GM12878 (cell line): ENCODE results near the gene PTBP3. TPM values are rescaled to one million over a fixed set of nuclear protein-coding genes. Genes with fewer than 3 reads are reported as not detected.

Experiments used
- ATAC-seq: fragments of 200-7000 bp; cut with Tn5 transposase; 3 replicates; pipeline ENCODE4 v1.9.1; 2020; ENCODE audit warnings: mild to moderate bottlenecking, moderate library complexity
- BruUV-seq: library from RNA; stranded (reverse); fragments of 400-500 nt; replicated peaks from 2 replicates; lab custom pipeline; 2021; lab: Mats Ljungman, UMichigan
- CTCF ChIA-PET: fragments of 300-600 bp; sonication (Branson Sonifier 250); formaldehyde crosslinking; extraction: SDS; loops from one replicate; lab custom pipeline; 2021; ENCODE audit warnings: inconsistent platforms; lab: Yijun Ruan, JAX
- POLR2A ChIA-PET: fragments of 350-600 bp; formaldehyde crosslinking; extraction: SDS; loops from one replicate; lab custom pipeline; 2021; ENCODE audit warnings: inconsistent platforms; lab: Charles Lee
- RAD21 ChIA-PET: fragments of 300-600 bp; sonication (Branson Sonifier 250); formaldehyde crosslinking; loops from one replicate; lab custom pipeline; 2023; ENCODE audit warnings: antibody characterized with exemption; ENCODE audit not compliant: unreplicated experiment; lab: Charles Lee
- SMC1A ChIA-PET: fragments of 300-600 bp; sonication (Branson Sonifier 250); formaldehyde crosslinking; loops from one replicate; lab custom pipeline; 2023; ENCODE audit not compliant: unreplicated experiment, uncharacterized antibody; lab: Charles Lee
- DNase-seq: peaks from one replicate; pipeline ENCODE4 v3.0.0-alpha.2; 2011; ENCODE audit warnings: low read depth, low spot score
- FAIRE-seq: peaks from 3 replicates; lab custom pipeline; 2011; peaks lifted over from hg19 to GRCh38; lab: Jason Lieb, UNC
- H2AFZ ChIP-seq: 2 replicates; pipeline ENCODE4 v1.6.0; 2011; ENCODE audit warnings: low read depth, low read length, control low read depth; ENCODE audit not compliant: control insufficient read depth
- H3K27ac ChIP-seq: 2 replicates; pipeline ENCODE4 v1.5.1; 2011; ENCODE audit warnings: control low read depth; ENCODE audit not compliant: control insufficient read depth, insufficient read depth
- H3K27me3 ChIP-seq, 2 experiments: replicated peaks in 1 of 2; 2 replicates each; pipeline versions ENCODE4 v1.6.0 to v1.6.1; 2011; ENCODE audit warnings: low read length in 1 of 2; ENCODE audit not compliant: control insufficient read depth in 2 of 2, insufficient read depth in 2 of 2
- H3K36me3 ChIP-seq, 2 experiments: 2 replicates each; pipeline ENCODE4 v1.5.1; 2011; ENCODE audit warnings: low read length in 1 of 2; ENCODE audit not compliant: control insufficient read depth in 2 of 2, insufficient read depth in 2 of 2
- H3K4me1 ChIP-seq: 2 replicates; pipeline ENCODE4 v1.6.1; 2011; ENCODE audit warnings: mild to moderate bottlenecking, low read length, moderate library complexity, mixed read lengths; ENCODE audit not compliant: control insufficient read depth, insufficient read depth
- H3K4me2 ChIP-seq: 2 replicates; pipeline ENCODE4 v1.6.0; 2011; ENCODE audit warnings: control low read depth; ENCODE audit not compliant: control insufficient read depth, insufficient read depth
- H3K4me3 ChIP-seq: fragments of 200-600 bp; sonication (generic); 2 replicates; pipeline ENCODE4 v1.5.1; 2016
- H3K79me2 ChIP-seq: 2 replicates; pipeline ENCODE4 v1.6.0; 2011; ENCODE audit warnings: low read length; ENCODE audit not compliant: control insufficient read depth, insufficient read depth
- H3K9ac ChIP-seq: 2 replicates; pipeline ENCODE4 v1.8.0; 2011; ENCODE audit warnings: low read length, control low read depth, mixed read lengths; ENCODE audit not compliant: control insufficient read depth, insufficient read depth
- H3K9me3 ChIP-seq: replicated peaks from 3 replicates; pipeline ENCODE4 v1.5.1; 2011; ENCODE audit warnings: mild to moderate bottlenecking, low read length; ENCODE audit not compliant: control insufficient read depth, insufficient read depth
- H4K20me1 ChIP-seq: 2 replicates; pipeline ENCODE4 v1.6.0; 2011; ENCODE audit not compliant: control insufficient read depth, insufficient read depth
- BACH1 ChIP-seq: fragments of 450-650 bp; IDR thresholded peaks from 2 replicates; pipeline ENCODE4 v1.6.1; 2017; ENCODE audit warnings: mild to moderate bottlenecking, borderline replicate concordance
- BCL11A ChIP-seq: IDR thresholded peaks from 2 replicates; pipeline ENCODE4 v1.6.1; 2011; ENCODE audit warnings: low read depth, low read length
- BRCA1 ChIP-seq: IDR thresholded peaks from 2 replicates; pipeline ENCODE4 v1.6.1; 2011; ENCODE audit warnings: low read depth, low read length, improper control_type of control experiment
- CBFB ChIP-seq: IDR thresholded peaks from 2 replicates; pipeline ENCODE4 v1.6.1; 2016; ENCODE audit warnings: antibody characterized with exemption, low read depth
- CHD2 ChIP-seq: IDR thresholded peaks from 2 replicates; pipeline ENCODE4 v1.6.1; 2011; ENCODE audit warnings: low read depth, low read length, improper control_type of control experiment, borderline replicate concordance
- EP300 ChIP-seq, 2 experiments: fragments of 150-350 bp in 1 of 2; IDR thresholded peaks; 2 replicates each; pipeline ENCODE4 v1.6.1; 2011 to 2012; ENCODE audit warnings: low read depth in 2 of 2, low read length in 2 of 2, borderline replicate concordance in 1 of 2, improper control_type of control experiment in 1 of 2, inconsistent platforms in 1 of 2; ENCODE audit not compliant: control insufficient read depth in 1 of 2
- ESRRA ChIP-seq: IDR thresholded peaks from 2 replicates; pipeline ENCODE4 v1.6.1; 2012; ENCODE audit warnings: mild to moderate bottlenecking, low read length, improper control_type of control experiment
- KAT2A ChIP-seq: conservative IDR thresholded peaks from 2 replicates; pipeline ENCODE4 v1.6.1; 2011; ENCODE audit warnings: low read depth, low read length; ENCODE audit not compliant: control insufficient read depth
- MAX ChIP-seq: IDR thresholded peaks from 2 replicates; pipeline ENCODE4 v1.6.1; 2012; ENCODE audit warnings: low read depth, low read length, improper control_type of control experiment
- NBN ChIP-seq: fragments of 450-650 bp; IDR thresholded peaks from 2 replicates; pipeline ENCODE4 v1.6.1; 2016
- NKRF ChIP-seq: fragments of 450-650 bp; conservative IDR thresholded peaks from 2 replicates; pipeline ENCODE4 v1.6.1; 2017; ENCODE audit warnings: mild to moderate bottlenecking, moderate library complexity
- PML ChIP-seq: IDR thresholded peaks from 2 replicates; pipeline ENCODE4 v1.6.1; 2012; ENCODE audit warnings: low read length, inconsistent platforms
- RCOR1 ChIP-seq: conservative IDR thresholded peaks from 2 replicates; pipeline ENCODE4 v1.6.1; 2012; ENCODE audit warnings: low read depth, low read length, improper control_type of control experiment
- SIN3A ChIP-seq: IDR thresholded peaks from 2 replicates; pipeline ENCODE4 v1.6.1; 2012; ENCODE audit warnings: low read depth, low read length, improper control_type of control experiment
- SIX5 ChIP-seq: IDR thresholded peaks from 2 replicates; pipeline ENCODE4 v1.6.1; 2011; ENCODE audit warnings: mild to moderate bottlenecking, low read depth, low read length, moderate library complexity; ENCODE audit not compliant: severe bottlenecking
- SRF ChIP-seq, 2 experiments: IDR thresholded peaks; 2 replicates each; pipeline ENCODE4 v1.6.1; 2011; ENCODE audit warnings: low read depth in 2 of 2, low read length in 2 of 2, mild to moderate bottlenecking in 1 of 2, moderate library complexity in 1 of 2
- ZNF687 ChIP-seq: fragments of 450-650 bp; IDR thresholded peaks from 2 replicates; pipeline ENCODE4 v1.6.1; 2017; ENCODE audit warnings: mild to moderate bottlenecking, moderate library complexity
- in situ Hi-C: fragments of 300-500 bp; cut with MboI; formaldehyde crosslinking; loops from 9 replicates; pipeline ENCODE4 v1.14.3; 2018; ENCODE audit warnings: mixed read lengths
- intact Hi-C: fragments of 100-400 bp; cut with micrococcal nuclease; formaldehyde crosslinking; loops from one replicate; pipeline ENCODE4 v1.14.2; 2022; ENCODE audit not compliant: unreplicated experiment
- polyA plus RNA-seq, 11 experiments: library from polyadenylated mRNA; depleted of rRNA in 4 of 11; unstranded in 6 of 11; stranded (reverse) in 5 of 11; fragments of >200 nt; fragmentation: Nextera tagmentation in 4 of 11; fragmentation: Illumina TruSeq in 1 of 11; extraction: Ambion mirVana in 4 of 11; extraction: Trizol in 1 of 11; gene quantifications; 1 replicate in 1 of 11; 2 replicates in 10 of 11; pipeline versions ENCODE4 v1.2.1 to v1.2.3, GENCODE V29; 2011 to 2016; ENCODE audit warnings: inconsistent platforms in 2 of 11, missing spikeins in 2 of 11, low read depth in 1 of 11
- total RNA-seq, 4 experiments: library from RNA; depleted of rRNA in 3 of 4; stranded (reverse); fragments of >200 nt in 3 of 4; fragmentation: Illumina TruSeq in 1 of 4; extraction: Trizol in 1 of 4; gene quantifications; 2 replicates each; pipeline versions ENCODE4 v1.2.1 to v1.2.3, GENCODE V29; 2013 to 2021
- TF ChIP-seq, protein P1 (sequence below): IDR thresholded peaks from 2 replicates; pipeline ENCODE4 v1.6.1; 2012; ENCODE audit warnings: low read depth, low read length, improper control_type of control experiment

Gene PTBP3
- total and polyA plus RNA-seq, 10 of the 15 experiments (the other 5 are each of a cell fraction or from before 2014, with no cell fraction given), result 12.5 to 104 (median 52.7) TPM

DNA sequence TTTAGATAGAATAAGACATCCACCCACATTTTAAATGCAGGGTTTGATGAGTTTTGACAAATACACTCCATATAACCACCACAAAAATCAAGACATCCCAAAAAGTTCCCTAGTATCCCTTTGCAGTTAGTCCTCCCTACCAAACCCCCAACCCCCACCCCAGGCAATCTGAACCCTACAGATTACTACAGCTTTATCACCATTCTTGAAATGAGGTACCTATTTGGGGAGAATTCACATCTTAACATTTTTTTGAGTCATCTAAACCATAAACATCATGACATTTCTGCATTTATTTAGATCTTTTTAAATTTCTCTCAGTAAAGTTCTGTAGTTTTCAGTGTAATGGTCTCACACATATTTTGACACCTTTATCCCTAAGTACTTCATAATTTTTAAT, 53.9 kb downstream of the PTBP3 start:
- CTCF ChIA-PET, result no interaction called here
- SMC1A ChIA-PET, result interaction anchor here (0.5 kb wide), 1 partner anchor 50 kb away, joined by 3 read pairs; no protein-coding TSS in a partner anchor
- H3K4me1 ChIP-seq, result no peaks in the 10 kb centered on the region
- no peak overlapping the region for H3K4me2 ChIP-seq
- no peak overlapping the region for H3K9ac ChIP-seq
- H3K9me3 ChIP-seq, result peaks cover 16% of the 10 kb centered on the region; the same call in 2 of the 3 replicates
- TF ChIP-seq BRCA1, result no peak
- TF ChIP-seq BACH1, result no peak
- TF ChIP-seq SIN3A, result no peak
- TF ChIP-seq NBN, result no peak
- TF ChIP-seq SRF (IDR thresholded peaks at IDR 0.05; ENCODE audit: low read depth in 2 of 2, low read length in 2 of 2), result no peak
- TF ChIP-seq BCL11A, result no peak
- TF ChIP-seq ESRRA, result no peak
- TF ChIP-seq ZNF687, result no peak
- no peak for TF ChIP-seq SIX5
- no peak for TF ChIP-seq PML
- TF ChIP-seq NKRF, result no peak
- no peak for TF ChIP-seq MAX
- no peak for TF ChIP-seq RCOR1
- TF ChIP-seq CHD2, result no peak
- no peak for TF ChIP-seq EP300 (IDR thresholded peaks at IDR 0.05; ENCODE audit: borderline replicate concordance in 1 of 2, control insufficient read depth in 1 of 2, low read depth in 2 of 2, low read length in 2 of 2)
- no peak for TF ChIP-seq CBFB
- TF ChIP-seq, protein P1, sequence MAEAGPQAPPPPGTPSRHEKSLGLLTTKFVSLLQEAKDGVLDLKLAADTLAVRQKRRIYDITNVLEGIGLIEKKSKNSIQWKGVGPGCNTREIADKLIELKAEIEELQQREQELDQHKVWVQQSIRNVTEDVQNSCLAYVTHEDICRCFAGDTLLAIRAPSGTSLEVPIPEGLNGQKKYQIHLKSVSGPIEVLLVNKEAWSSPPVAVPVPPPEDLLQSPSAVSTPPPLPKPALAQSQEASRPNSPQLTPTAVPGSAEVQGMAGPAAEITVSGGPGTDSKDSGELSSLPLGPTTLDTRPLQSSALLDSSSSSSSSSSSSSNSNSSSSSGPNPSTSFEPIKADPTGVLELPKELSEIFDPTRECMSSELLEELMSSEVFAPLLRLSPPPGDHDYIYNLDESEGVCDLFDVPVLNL, result no peak
- no peak for TF ChIP-seq KAT2A
- DNase-seq (no peak), FAIRE-seq (no peak), ATAC-seq (no peak)
- POLR2A ChIA-PET, result no interaction called here
- H3K27me3 ChIP-seq, result no peaks in the 10 kb centered on the region
- peaks cover 3 to 6% of the 10 kb centered on the region in 2 experiments; a peak in 3 of 4 replicates for H3K36me3 ChIP-seq
- H3K79me2 ChIP-seq, result peaks cover 7% of the 10 kb centered on the region
- no peak overlapping the region for H2AFZ ChIP-seq
- no TSS peak for BruUV-seq
- in situ Hi-C loops, result no loop called here
- H3K27ac ChIP-seq, result no peak overlapping the region
- intact Hi-C loops, result no loop called here
- H4K20me1 ChIP-seq, result no peaks in the 10 kb centered on the region
- RAD21 ChIA-PET, result interaction anchor here (1.5 kb wide), 1 partner anchor 52 kb away, joined by 3 read pairs; no protein-coding TSS in a partner anchor
- no peak overlapping the region for H3K4me3 ChIP-seq
